Mesendoderm (in vitro differentiated cells): ENCODE results near the gene FAIM.
"Not testable (repeated sequence)": the region's sequence is repeated elsewhere in the genome, so short reads cannot be mapped to it uniquely, and the experiment has no call there.

Experiments
- DNase-seq: peaks from one replicate; pipeline ENCODE4 v3.0.0; 2013
- H2AK5ac ChIP-seq: 2 replicates; pipeline ENCODE4 v1.6.1; 2013; ENCODE audit warnings: low read length, inconsistent platforms
- H2BK120ac ChIP-seq: 2 replicates; pipeline ENCODE4 v1.6.1; 2013; ENCODE audit warnings: low read depth, mild to moderate bottlenecking, low read length, moderate library complexity, mixed read lengths
- H2BK15ac ChIP-seq: replicated peaks from 2 replicates; pipeline ENCODE4 v1.6.1; 2013; ENCODE audit warnings: low read depth, mild to moderate bottlenecking, moderate library complexity
- H2BK5ac ChIP-seq: 2 replicates; pipeline ENCODE4 v1.6.1; 2013; ENCODE audit warnings: low read length, inconsistent platforms
- H3K18ac ChIP-seq: 2 replicates; pipeline ENCODE4 v1.6.1; 2013; ENCODE audit warnings: mild to moderate bottlenecking, low read length, mixed read lengths
- H3K23ac ChIP-seq: one replicate; pipeline ENCODE4 v1.6.1; 2013; ENCODE audit warnings: low read length
- H3K27ac ChIP-seq: 2 replicates; pipeline ENCODE4 v1.5.1; 2013; ENCODE audit warnings: low read depth, mild to moderate bottlenecking, inconsistent platforms, low read length, moderate library complexity
- H3K27me3 ChIP-seq: 2 replicates; pipeline ENCODE4 v1.6.1; 2013; ENCODE audit warnings: low read length, control low read depth, mild to moderate bottlenecking, inconsistent platforms; ENCODE audit not compliant: insufficient read depth, poor library complexity
- H3K36me3 ChIP-seq: 2 replicates; pipeline ENCODE4 v1.6.1; 2013; ENCODE audit warnings: low read length, inconsistent platforms; ENCODE audit not compliant: control insufficient read depth, insufficient read depth
- H3K4ac ChIP-seq: one replicate; pipeline ENCODE4 v1.6.1; 2013; ENCODE audit warnings: low read depth, mild to moderate bottlenecking, low read length, moderate library complexity
- H3K4me1 ChIP-seq: 2 replicates; pipeline ENCODE4 v1.6.1; 2013; ENCODE audit warnings: low read depth, low read length, inconsistent platforms; ENCODE audit not compliant: control insufficient read depth
- H3K4me2 ChIP-seq: 2 replicates; pipeline ENCODE4 v1.6.1; 2013; ENCODE audit warnings: low read length
- H3K4me3 ChIP-seq: 2 replicates; pipeline ENCODE4 v1.5.1; 2013; ENCODE audit warnings: mild to moderate bottlenecking, low read length
- H3K56ac ChIP-seq: one replicate; pipeline ENCODE4 v1.6.1; 2013; ENCODE audit warnings: low read length
- H3K79me1 ChIP-seq: 2 replicates; pipeline ENCODE4 v1.6.1; 2013; ENCODE audit warnings: low read length, inconsistent platforms
- H3K79me2 ChIP-seq: 2 replicates; pipeline ENCODE4 v1.6.1; 2013; ENCODE audit warnings: mild to moderate bottlenecking, low read length; ENCODE audit not compliant: control insufficient read depth, insufficient read depth
- H3K9ac ChIP-seq: 2 replicates; pipeline ENCODE4 v1.6.1; 2013; ENCODE audit warnings: low read length, inconsistent platforms
- H4K5ac ChIP-seq: one replicate; pipeline ENCODE4 v1.6.1; 2013; ENCODE audit warnings: low read length
- H4K8ac ChIP-seq: one replicate; pipeline ENCODE4 v1.6.1; 2013; ENCODE audit warnings: low read depth, mild to moderate bottlenecking, control low read depth, low read length, moderate library complexity
- WGBS: extraction: QIAGEN DNeasy Blood & Tissue Kit; methylation state at CpG from one replicate; pipeline ENCODE4 v1.1.7; 2013; ENCODE audit warnings: low lambda C conversion rate, missing lambda C conversion rate; ENCODE audit not compliant: insufficient coverage; ENCODE audit errors: extremely low coverage; 5-methylcytosine and 5-hydroxymethylcytosine counted together

The FAIM gene

GRCh38 chr3:138597186-138597976 lies 11.2 kb upstream of the FAIM start:
- H3K4me1 ChIP-seq, H3K27me3 ChIP-seq, H3K23ac ChIP-seq, H4K8ac ChIP-seq, H3K4me2 ChIP-seq, H3K9ac ChIP-seq, H2BK5ac ChIP-seq, H3K27ac ChIP-seq, H3K4me3 ChIP-seq, H3K79me2 ChIP-seq, H3K79me1 ChIP-seq, H2BK120ac ChIP-seq, H2BK15ac ChIP-seq, H2AK5ac ChIP-seq, H4K5ac ChIP-seq, H3K56ac ChIP-seq, H3K36me3 ChIP-seq, H3K4ac ChIP-seq, H3K18ac ChIP-seq, DNase-seq: not testable (repeated sequence)
- no CpG with 5 or more reads among the region's 6 CpGs for WGBS

- no CpG with 5 or more reads among the region's 3 CpGs for WGBS
- no peak overlapping the region for H3K4me3 ChIP-seq
- no peaks in the 10 kb centered on the region for H3K79me1 ChIP-seq
- no peak overlapping the region for H2BK15ac ChIP-seq
- H3K18ac ChIP-seq = no peak overlapping the region
- no peak overlapping the region for H3K27ac ChIP-seq
- no peak overlapping the region for H2BK120ac ChIP-seq
- no peak overlapping the region for H4K5ac ChIP-seq
- no peak for DNase-seq
- H3K23ac ChIP-seq = no peak overlapping the region
- no peak overlapping the region for H3K4me2 ChIP-seq
- H3K4ac ChIP-seq = no peak overlapping the region
- no peak overlapping the region for H2AK5ac ChIP-seq
- no peaks in the 10 kb centered on the region for H3K4me1 ChIP-seq
- no peaks in the 10 kb centered on the region for H3K36me3 ChIP-seq
- no peaks in the 10 kb centered on the region for H3K79me2 ChIP-seq
- no peak overlapping the region for H4K8ac ChIP-seq
- no peak overlapping the region for H3K56ac ChIP-seq
- no peaks in the 10 kb centered on the region for H3K27me3 ChIP-seq
- no peak overlapping the region for H2BK5ac ChIP-seq
- no peak overlapping the region for H3K9ac ChIP-seq
Measured at GRCh38 chr3:138598534-138598933, 10.0 kb upstream of the FAIM start.

GRCh38 chr3:138600100-138600745 lies 8.3 kb upstream of the FAIM start:
- no peak overlapping the region for H3K18ac ChIP-seq
- H3K79me1 ChIP-seq = no peaks in the 10 kb centered on the region
- no peak overlapping the region for H3K23ac ChIP-seq
- H3K27ac ChIP-seq = no peak overlapping the region
- no peaks in the 10 kb centered on the region for H3K79me2 ChIP-seq
- H2BK15ac ChIP-seq = no peak overlapping the region
- no peak overlapping the region for H4K8ac ChIP-seq
- no peak overlapping the region for H3K4me2 ChIP-seq
- no peak overlapping the region for H3K4me3 ChIP-seq
- H4K5ac ChIP-seq = no peak overlapping the region
- no peaks in the 10 kb centered on the region for H3K36me3 ChIP-seq
- H3K27me3 ChIP-seq = no peaks in the 10 kb centered on the region
- WGBS = no CpG with 5 or more reads among the region's 8 CpGs
- H2BK120ac ChIP-seq = no peak overlapping the region
- H3K9ac ChIP-seq = no peak overlapping the region
- no peak overlapping the region for H3K4ac ChIP-seq
- no peak overlapping the region for H2AK5ac ChIP-seq
- H3K56ac ChIP-seq = no peak overlapping the region
- H2BK5ac ChIP-seq = no peak overlapping the region
- no peak for DNase-seq
- H3K4me1 ChIP-seq = no peaks in the 10 kb centered on the region

GRCh38 chr3:138601661-138602060 lies 6.9 kb upstream of the FAIM start:
- H4K8ac ChIP-seq, DNase-seq, H3K23ac ChIP-seq, H3K36me3 ChIP-seq, H3K18ac ChIP-seq, H2BK120ac ChIP-seq, H2AK5ac ChIP-seq, H3K79me1 ChIP-seq, H2BK5ac ChIP-seq, H3K27ac ChIP-seq, H4K5ac ChIP-seq, H3K9ac ChIP-seq, H3K4me2 ChIP-seq, H3K79me2 ChIP-seq, H3K4me3 ChIP-seq, H3K4ac ChIP-seq, H3K27me3 ChIP-seq, H3K56ac ChIP-seq, H3K4me1 ChIP-seq, H2BK15ac ChIP-seq: not testable (repeated sequence)
- WGBS = no CpG with 5 or more reads among the region's 2 CpGs

- H3K79me1 ChIP-seq, H3K27ac ChIP-seq, H4K5ac ChIP-seq, H3K27me3 ChIP-seq, H3K4me2 ChIP-seq, H3K4me1 ChIP-seq, H2BK15ac ChIP-seq, H2BK120ac ChIP-seq, H4K8ac ChIP-seq, H3K4ac ChIP-seq, H3K9ac ChIP-seq, H3K18ac ChIP-seq, H2BK5ac ChIP-seq, H3K56ac ChIP-seq, DNase-seq, H3K79me2 ChIP-seq, H3K23ac ChIP-seq, H3K36me3 ChIP-seq, H3K4me3 ChIP-seq, H2AK5ac ChIP-seq: not testable (repeated sequence)
- WGBS = no CpG with 5 or more reads among the region's 5 CpGs
Measured at GRCh38 chr3:138604106-138604595, 4.4 kb upstream of the FAIM start.
